Raji (cell line): ENCODE data around the gene M1AP.

ENCODE experiments used
- POLR2A ChIP-seq: IDR thresholded peaks from 2 replicates; pipeline ENCODE4 v1.6.1; 2011; ENCODE audit warnings: low read depth, low read length, control low read depth; ENCODE audit not compliant: insufficient read depth

The M1AP gene

GRCh38 chr2:74671479-74671878 lies 23.3 kb upstream of the M1AP start:
- TF ChIP-seq POLR2A, result no peak

GRCh38 chr2:74670263-74670662 lies 22.1 kb upstream of the M1AP start:
- no peak for TF ChIP-seq POLR2A

GRCh38 chr2:74668087-74668486 lies 20.0 kb upstream of the M1AP start:
- TF ChIP-seq POLR2A, result no peak

GRCh38 chr2:74659462-74659861 lies 11.3 kb upstream of the M1AP start:
- no peak for TF ChIP-seq POLR2A

- no peak for TF ChIP-seq POLR2A
Observed at GRCh38 chr2:74658516-74658915, 10.4 kb upstream of the M1AP start.

- no peak for TF ChIP-seq POLR2A
Observed at GRCh38 chr2:74655579-74655978, 7.4 kb upstream of the M1AP start.

- TF ChIP-seq POLR2A, result peak; percentile 64; the same call in 1 of the 2 replicates
Observed at GRCh38 chr2:74653985-74654882, 6.1 kb upstream of the M1AP start, which contains the start of gene SEMA4F. SEMA4F (plus strand) TSS chr2:74654247; CDS start chr2:74654377, 130 bp downstream.

- TF ChIP-seq POLR2A, result no peak
Observed at GRCh38 chr2:74653589-74653984, 5.5 kb upstream of the M1AP start.

- TF ChIP-seq POLR2A, result no peak
Observed at GRCh38 chr2:74646834-74647482, 1.2 kb downstream of the M1AP start.

- no peak for TF ChIP-seq POLR2A
Observed at GRCh38 chr2:74646201-74646600, 1.9 kb downstream of the M1AP start.

- TF ChIP-seq POLR2A, result no peak
Observed at GRCh38 chr2:74645344-74645743, 2.8 kb downstream of the M1AP start.

GRCh38 chr2:74639550-74639949 lies 8.6 kb downstream of the M1AP start:
- TF ChIP-seq POLR2A, result no peak

GRCh38 chr2:74632939-74633312 lies 15.2 kb downstream of the M1AP start:
- TF ChIP-seq POLR2A, result no peak

GRCh38 chr2:74632209-74632938 lies 15.8 kb downstream of the M1AP start:
- TF ChIP-seq POLR2A, result no peak

- no peak for TF ChIP-seq POLR2A
Observed at GRCh38 chr2:74628538-74629105, 19.5 kb downstream of the M1AP start.
